GM19455 (cell line): ENCODE measurements around the gene ABCD4.
"Not testable (repeated sequence)": the region's sequence is repeated elsewhere in the genome, so short reads cannot be mapped to it uniquely, and the experiment has no call there.

Experiments
- ATAC-seq: cut with Tn5 transposase; IDR thresholded peaks from one replicate; pipeline ENCODE4 v1.9.1; 2021; ENCODE audit not compliant: unreplicated experiment

ABCD4 gene

GRCh38 chr14:74302152-74302628 lies 544 bp downstream of the ABCD4 start:
- ATAC-seq, result peak; percentile 14

- ATAC-seq, result no peak
Observed at GRCh38 chr14:74301594-74302151, 1.1 kb downstream of the ABCD4 start.

- ATAC-seq, result no peak
Observed at GRCh38 chr14:74299061-74299545, 3.6 kb downstream of the ABCD4 start.

GRCh38 chr14:74297986-74298385 lies 4.7 kb downstream of the ABCD4 start:
- ATAC-seq, result no peak

GRCh38 chr14:74296037-74296467 lies 6.7 kb downstream of the ABCD4 start:
- ATAC-seq, result no peak

- ATAC-seq, result no peak
Observed at GRCh38 chr14:74293606-74294005, 9.1 kb downstream of the ABCD4 start.

GRCh38 chr14:74292061-74292460 lies 10.7 kb downstream of the ABCD4 start:
- no peak for ATAC-seq

GRCh38 chr14:74290415-74290814 lies 12.3 kb downstream of the ABCD4 start:
- ATAC-seq, result no peak

- ATAC-seq, result no peak
Observed at GRCh38 chr14:74289801-74290200, 12.9 kb downstream of the ABCD4 start.

- no peak for ATAC-seq
Observed at GRCh38 chr14:74286736-74287135, 16.0 kb downstream of the ABCD4 start.

- no peak for ATAC-seq
Observed at GRCh38 chr14:74281069-74281468, 21.7 kb downstream of the ABCD4 start.

GRCh38 chr14:74278080-74278479 lies 24.7 kb downstream of the ABCD4 start:
- no peak for ATAC-seq

- no peak for ATAC-seq
Observed at GRCh38 chr14:74275241-74275841, 27.4 kb downstream of the ABCD4 start.

- no peak for ATAC-seq
Observed at GRCh38 chr14:74271365-74271764, 31.4 kb downstream of the ABCD4 start.

- not testable (repeated sequence) for ATAC-seq
Observed at GRCh38 chr14:74270382-74271177, 32.2 kb downstream of the ABCD4 start.

GRCh38 chr14:74267588-74267987 lies 35.1 kb downstream of the ABCD4 start:
- ATAC-seq, result no peak

- ATAC-seq, result no peak
Observed at GRCh38 chr14:74265301-74265965, 37.3 kb downstream of the ABCD4 start.

GRCh38 chr14:74263921-74264320 lies 38.8 kb downstream of the ABCD4 start:
- no peak for ATAC-seq

GRCh38 chr14:74263181-74263580 lies 39.6 kb downstream of the ABCD4 start:
- no peak for ATAC-seq

- ATAC-seq, result no peak
Observed at GRCh38 chr14:74262076-74262475, 40.7 kb downstream of the ABCD4 start.

- ATAC-seq, result no peak
Observed at GRCh38 chr14:74261288-74261687, 41.4 kb downstream of the ABCD4 start.
